ENCODE data around the gene PDCD1.

- no peak for TF ChIP-seq CTCF (IDR thresholded peaks at IDR 0.05; ENCODE audit: low read depth, low read length, poor library complexity, severe bottlenecking)
- TF ChIP-seq EZH2phosphoT487 (IDR thresholded peaks at IDR 0.05; ENCODE audit: borderline replicate concordance, low read length) = no peak
Measured at GRCh38 chr2:241869087-241869961, 10.6 kb upstream of the PDCD1 start, which contains the start of gene RTP5.
